CD4-positive, alpha-beta T cell treated with Interleukin-10 for 1 hour (primary cell): ENCODE measurements around the gene RPL29.
"Not testable (repeated sequence)": the region's sequence is repeated elsewhere in the genome, so short reads cannot be mapped to it uniquely, and the experiment has no call there.

Experiments
- DNase-seq: peaks from one replicate; pipeline ENCODE4 v3.0.0-alpha.2; 2020

RPL29 gene

GRCh38 chr3:52004906-52005395 is 9.3 kb upstream of the RPL29 start:
- DNase-seq, result no peak

DNA sequence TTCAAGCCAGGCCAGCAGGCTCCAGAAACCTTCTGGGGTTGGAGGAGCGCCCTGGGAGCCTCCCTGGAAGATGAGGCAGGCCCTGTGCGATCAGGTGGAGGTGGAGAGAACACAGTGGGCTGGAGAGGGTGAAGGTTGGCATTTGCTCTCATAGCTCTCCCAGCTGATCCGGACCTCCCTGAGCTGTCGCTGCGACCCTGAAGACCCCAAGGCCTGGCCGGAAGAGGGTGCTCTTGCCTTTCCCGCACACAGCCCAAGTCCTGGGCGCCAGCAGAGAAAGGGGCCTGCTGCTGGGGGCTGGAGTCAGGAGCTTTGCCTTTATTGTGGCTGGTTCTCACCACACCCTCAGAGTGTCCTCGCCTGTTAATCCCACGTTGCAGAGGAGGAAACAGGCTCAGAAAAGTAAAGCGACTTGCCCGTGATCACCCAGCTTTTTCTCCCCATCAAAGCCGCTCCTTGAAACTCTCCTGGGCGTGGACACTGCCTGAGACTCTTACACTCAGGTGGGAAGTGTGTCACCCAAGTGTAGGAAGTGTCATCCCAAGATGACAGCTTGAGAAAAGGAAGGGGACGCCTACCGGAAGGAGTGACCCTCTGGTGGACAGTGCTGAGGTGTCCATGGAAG is 8.6 kb upstream of the RPL29 start:
- DNase-seq, result no peak

GRCh38 chr3:52002748-52003147 is 7.1 kb upstream of the RPL29 start:
- DNase-seq, result no peak

GRCh38 chr3:52001443-52001974 is 5.8 kb upstream of the RPL29 start:
- DNase-seq, result peak; percentile 89

- DNase-seq, result no peak
Measured at GRCh38 chr3:51999846-52000245, 4.2 kb upstream of the RPL29 start.

DNA sequence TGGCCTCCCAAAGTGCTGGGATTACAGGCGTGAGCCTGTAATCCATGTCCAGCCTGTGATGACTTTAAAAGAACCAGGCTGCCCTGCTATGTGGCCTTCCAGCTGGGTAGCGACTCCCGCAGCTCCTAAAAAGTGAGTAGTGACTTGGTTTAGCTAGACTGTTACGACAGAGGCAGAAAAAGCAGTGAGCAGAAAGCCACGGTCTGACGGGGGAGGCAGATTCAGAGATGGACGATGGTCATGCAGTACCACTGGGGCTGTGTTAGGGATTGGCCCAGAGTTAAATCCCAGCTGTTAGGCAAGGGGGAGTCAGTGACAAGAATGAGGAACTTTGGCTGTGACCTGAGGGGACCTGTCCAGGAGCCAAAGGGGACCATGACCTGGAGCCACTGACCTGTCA is 3.1 kb upstream of the RPL29 start:
- no peak for DNase-seq

GRCh38 chr3:51997935-51998596 is 2.4 kb upstream of the RPL29 start:
- DNase-seq, result no peak

GRCh38 chr3:51997172-51997571 is 1.5 kb upstream of the RPL29 start:
- no peak for DNase-seq

GRCh38 chr3:51994530-51994929 is 1.2 kb downstream of the RPL29 start:
- no peak for DNase-seq

DNA sequence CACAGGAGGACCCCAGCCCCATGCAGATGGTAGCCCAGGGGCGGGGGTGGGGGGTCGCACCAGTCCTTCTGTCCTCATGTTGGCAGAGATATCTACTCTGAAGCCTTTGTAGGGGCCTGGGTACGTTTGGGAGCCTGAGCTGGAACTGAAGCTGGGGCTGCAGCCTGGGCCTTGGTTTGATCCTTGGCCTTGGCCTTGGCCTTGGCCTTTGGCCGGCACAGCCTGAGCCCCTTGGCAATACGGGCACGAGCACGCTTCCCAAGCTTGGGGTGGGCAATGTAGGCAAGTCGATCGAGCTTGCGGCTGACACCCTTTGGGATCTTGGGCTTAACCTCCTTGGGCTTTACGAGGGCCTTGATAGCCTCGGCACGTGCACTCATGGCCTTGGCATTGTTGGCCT is 2.0 kb downstream of the RPL29 start:
- not testable (repeated sequence) for DNase-seq

DNA sequence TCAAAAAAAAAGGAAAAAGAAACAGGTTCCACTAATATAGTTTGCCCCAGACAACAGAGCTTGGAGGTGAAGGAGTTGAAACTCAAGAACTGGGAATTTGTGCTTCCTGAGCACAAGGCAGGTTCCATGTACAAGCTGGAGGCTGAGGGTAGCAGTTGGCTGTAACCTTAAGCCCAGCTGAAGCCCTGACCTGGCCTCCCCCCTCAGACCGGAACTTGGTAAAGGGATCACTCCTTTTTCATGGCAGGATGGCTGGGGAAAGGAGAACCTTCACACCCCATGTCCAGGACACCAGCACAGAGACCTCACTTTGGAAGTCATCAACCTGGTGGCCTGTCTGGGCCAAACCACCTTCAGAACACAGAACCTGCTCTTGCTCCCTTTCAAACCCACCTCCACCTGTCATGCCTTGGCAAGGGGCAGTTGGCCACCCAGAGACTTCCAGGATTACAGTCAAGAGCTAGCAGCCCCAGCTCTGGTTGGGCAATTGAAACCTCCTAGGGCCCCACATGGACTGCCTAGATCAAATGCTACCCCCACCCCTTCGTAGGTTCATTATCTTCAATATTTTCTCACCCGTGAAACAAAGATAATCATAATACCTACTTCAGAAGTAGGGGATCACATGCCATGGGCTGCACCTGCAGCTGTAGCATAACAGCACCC is 3.5 kb downstream of the RPL29 start:
- DNase-seq, result no peak

DNA sequence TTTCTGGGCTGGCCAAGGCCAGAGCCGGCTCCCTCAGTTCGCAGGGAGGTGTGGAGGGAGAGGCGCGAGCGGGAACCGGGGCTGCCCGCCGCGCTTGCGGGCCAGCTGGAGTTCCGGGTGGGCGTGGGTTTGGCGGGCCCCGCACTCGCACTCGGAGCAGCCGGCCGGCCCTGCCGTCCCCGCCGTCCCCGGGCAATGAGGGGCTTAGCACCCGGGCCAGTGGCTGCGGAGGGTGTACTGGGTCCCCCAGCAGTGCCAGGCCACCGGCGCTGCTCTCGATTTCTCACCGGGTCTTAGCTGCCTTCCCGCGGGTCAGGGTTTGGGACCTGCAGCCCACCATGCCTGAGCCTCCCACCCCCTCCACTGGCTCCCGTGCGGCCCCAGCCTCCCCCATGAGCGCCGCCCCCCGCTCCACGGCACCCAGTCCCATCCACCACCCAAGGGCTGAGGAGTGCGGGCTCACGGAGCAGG is 5.2 kb downstream of the RPL29 start:
- not testable (repeated sequence) for DNase-seq

DNA sequence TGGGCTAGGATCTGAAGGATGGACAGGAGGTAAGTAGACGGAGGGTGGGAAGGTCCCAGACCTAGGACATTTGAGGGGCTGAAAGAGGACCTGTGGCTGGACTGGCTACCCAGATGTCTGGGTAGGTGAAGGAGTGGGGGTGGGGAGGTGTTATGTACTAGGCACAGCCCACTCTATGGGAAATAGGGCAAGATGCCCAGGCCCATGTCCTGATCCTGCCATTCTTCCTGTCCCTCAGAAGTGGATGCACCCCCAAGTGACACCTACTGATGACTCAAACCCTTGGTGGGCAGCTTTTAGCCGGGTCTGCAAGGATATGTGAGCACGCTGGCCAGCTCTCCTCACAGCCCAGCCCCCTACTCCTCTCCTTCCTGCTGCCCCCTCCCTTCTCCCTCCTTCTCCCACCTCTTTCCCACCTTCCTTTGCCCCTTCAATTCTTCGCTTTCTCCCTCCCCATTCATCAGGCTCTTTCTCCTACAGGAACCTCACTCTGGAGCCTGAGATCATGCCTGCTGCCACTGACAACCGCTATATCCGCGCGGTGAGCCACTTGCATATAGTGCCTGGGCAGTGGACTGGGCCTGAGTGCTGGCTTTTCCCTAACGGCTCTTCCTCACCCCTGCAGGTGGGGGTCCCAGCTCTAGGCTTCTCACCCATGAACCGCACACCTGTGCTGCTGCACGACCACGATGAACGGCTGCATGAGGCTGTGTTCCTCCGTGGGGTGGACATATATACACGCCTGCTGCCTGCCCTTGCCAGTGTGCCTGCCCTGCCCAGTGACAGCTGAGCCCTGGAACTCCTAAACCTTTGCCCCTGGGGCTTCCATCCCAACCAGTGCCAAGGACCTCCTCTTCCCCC is 7.2 kb downstream of the RPL29 start:
- no peak for DNase-seq

DNA sequence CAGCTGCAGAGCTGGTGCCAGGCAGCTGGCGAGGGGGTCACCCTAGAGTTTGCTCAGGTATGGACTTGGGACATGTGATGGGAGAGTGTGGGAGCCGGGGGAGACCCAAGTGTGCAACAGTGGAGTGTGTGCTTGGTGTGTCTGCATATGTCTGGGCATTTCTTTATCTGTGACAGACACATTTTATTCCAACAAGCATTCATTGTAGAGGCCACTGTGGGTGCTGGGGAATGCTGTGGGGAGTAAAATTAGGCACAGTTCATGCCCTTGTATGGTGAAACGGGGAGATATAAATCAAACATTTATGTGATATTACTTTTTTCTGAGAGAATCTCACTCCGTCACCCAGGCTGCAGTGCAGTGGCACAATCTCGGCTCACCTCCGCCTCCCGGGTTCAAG is 8.1 kb downstream of the RPL29 start:
- DNase-seq, result no peak

DNA sequence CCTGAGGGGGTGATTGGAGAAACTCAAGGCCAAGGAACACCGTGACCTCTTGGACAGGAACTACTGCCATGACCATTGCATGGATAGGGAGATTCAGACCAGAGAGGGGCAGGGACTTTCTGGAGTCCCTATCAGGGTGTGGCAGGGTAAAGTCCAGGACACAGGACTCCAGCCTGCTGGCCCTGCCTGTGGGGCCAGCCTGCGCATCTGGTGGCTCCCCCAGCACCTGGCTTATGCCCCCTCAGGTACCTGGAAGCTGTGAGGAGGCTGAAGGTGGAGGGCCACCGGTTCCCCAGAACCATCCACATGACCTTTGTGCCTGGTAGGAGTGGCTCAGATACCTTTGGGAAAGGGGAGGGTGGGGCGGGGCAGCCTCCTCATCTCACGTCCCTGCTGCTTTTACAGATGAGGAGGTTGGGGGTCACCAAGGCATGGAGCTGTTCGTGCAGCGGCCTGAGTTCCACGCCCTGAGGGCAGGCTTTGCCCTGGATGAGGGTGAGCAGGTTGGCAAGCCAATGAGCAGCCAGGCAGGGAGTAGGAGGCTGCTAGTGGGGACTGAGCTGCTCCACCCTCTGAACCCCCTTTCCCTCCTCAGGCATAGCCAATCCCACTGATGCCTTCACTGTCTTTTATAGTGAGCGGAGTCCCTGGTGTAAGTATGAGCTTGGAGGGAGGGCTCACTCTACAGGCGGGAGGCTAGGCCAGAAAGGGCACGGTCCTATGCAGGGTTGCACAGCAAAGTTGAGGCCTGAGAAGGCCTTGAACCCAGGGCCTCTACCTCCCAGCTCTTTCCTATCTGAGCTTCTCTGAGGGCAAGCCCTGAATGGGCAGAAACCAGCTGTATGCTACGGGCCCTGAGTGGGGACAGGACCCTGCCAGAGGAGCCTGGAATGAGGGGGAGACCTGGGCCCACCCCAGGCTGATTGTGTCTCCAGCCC is 9.4 kb downstream of the RPL29 start:
- no peak for DNase-seq

DNA sequence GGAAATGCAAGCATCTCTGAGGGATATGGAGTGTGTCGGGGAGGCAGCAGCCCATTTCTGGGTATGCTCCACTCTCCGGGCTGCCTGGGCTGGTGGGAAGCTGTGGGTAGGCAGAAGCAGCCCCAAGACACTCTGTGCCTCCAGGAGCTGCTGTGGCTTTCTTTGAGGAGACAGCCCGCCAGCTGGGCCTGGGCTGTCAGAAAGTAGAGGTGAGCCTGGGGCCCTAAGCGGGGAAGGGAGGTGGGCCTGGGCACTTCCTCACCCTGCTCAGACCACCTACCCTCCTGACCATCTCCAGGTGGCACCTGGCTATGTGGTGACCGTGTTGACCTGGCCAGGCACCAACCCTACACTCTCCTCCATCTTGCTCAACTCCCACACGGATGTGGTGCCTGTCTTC is 10.6 kb downstream of the RPL29 start:
- DNase-seq, result no peak

DNA sequence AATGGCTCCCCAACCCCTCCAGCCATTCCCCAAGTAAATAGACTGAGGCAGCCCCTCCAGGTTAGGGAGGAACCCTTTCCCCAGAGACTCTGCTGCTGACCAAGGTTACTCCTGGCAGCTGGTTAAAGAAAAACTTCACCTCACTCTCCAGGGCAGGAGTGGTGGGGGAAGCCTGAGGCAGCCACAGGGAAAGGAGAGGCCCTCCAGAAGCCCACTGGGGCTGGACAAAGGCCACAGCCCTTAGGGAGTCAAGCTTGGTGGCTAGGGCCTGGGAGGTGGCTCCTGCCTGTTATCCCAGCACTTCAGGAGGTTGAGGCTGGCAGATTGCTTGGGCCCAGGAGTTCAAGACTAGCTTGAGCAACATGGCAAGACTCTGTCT is 11.4 kb downstream of the RPL29 start:
- no peak for DNase-seq

GRCh38 chr3:51983578-51984268 is 12.0 kb downstream of the RPL29 start:
- no peak for DNase-seq

- peak; percentile 76 for DNase-seq
Measured at GRCh38 chr3:51982838-51983577, 12.7 kb downstream of the RPL29 start, which contains the start of gene ACY1. Gene ACY1, plus strand, starts transcription at chr3:51983535. Its CDS starts 530 bp downstream, at chr3:51984065.

GRCh38 chr3:51982352-51982837 is 13.3 kb downstream of the RPL29 start:
- peak; percentile 22 for DNase-seq
